NCI-H345 treated with DMSO at 0.1 percent for 48 hours (cell line): ENCODE data around the gene SLC24A2.
"Not testable (repeated sequence)": the region's sequence is repeated elsewhere in the genome, so short reads cannot be mapped to it uniquely, and the experiment has no call there.

ENCODE experiments used
- DNase-seq: peaks from one replicate; lab custom pipeline; 2025; ENCODE audit not compliant: unreplicated experiment; lab: John Stamatoyannopoulos, UW

The SLC24A2 gene

DNA sequence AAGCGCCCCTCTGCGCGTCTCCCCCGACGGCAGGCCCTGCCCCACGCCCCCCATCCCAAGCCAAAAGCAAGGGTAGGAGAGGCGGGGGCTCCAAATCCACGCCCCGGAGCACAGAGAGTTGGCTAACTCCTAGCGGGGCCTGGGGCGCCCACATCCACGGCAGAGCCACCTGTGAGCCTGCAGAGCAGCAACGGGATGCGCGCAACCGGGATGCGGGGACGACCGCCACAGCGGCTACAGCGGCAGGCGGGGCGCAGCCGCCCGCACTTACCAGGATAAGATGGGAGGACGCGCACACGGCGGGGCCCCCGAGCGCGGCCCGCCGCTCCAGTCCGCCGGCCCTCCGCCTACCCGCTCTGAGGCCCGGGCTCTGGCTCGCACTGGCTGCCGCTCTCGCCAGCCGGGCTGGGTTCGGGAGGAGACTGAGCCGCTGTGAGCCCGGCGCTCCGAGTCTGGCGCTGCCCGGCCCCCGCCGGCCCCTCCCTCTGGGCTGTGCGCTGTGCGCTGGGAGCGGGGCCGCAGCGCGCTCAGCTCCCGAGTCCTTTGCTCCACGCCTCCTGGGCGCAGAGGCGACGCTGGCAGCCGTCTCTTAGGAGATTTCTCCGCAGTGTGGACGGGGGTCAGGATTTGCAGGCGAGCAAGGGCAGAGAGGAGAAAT is at the start of gene SLC24A2:
SLC24A2 (minus strand) TSS at position 424 of the 658 bp plus-strand sequence.
- DNase-seq, result peak; percentile 18

- DNase-seq, result not testable (repeated sequence)
Observed at GRCh38 chr9:19833331-19833730, 44.5 kb upstream of the SLC24A2 start.

GRCh38 chr9:19830796-19831195 is 42.0 kb upstream of the SLC24A2 start:
- DNase-seq, result no peak

DNA sequence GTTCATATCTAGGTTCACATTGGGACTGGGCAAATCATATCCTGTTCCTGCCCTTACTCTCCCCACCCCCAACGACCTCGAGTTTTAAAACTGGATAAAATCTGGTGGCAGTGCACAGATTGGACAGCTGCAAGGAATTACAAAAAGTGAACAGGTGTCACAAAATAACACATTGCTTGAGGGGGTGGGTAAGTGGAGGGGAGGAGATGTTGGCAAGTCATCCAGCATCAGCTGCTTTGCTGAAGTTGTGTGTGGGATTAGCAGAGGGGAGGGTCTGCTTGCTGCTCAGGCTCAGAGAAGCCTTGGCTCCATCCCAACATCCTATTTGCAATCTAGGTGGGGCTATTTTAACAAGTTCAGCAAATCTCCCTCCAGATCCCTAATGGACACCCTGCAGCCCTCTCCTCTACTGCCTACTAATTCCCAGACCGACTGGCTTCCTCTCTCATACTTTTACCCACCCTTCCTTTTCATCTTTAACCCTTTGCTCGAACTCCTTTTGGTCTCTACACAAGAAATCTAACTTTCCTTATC is 39.8 kb upstream of the SLC24A2 start:
- peak; percentile 40 for DNase-seq

- no peak for DNase-seq
Observed at GRCh38 chr9:19816769-19817168, 27.9 kb upstream of the SLC24A2 start.

DNA sequence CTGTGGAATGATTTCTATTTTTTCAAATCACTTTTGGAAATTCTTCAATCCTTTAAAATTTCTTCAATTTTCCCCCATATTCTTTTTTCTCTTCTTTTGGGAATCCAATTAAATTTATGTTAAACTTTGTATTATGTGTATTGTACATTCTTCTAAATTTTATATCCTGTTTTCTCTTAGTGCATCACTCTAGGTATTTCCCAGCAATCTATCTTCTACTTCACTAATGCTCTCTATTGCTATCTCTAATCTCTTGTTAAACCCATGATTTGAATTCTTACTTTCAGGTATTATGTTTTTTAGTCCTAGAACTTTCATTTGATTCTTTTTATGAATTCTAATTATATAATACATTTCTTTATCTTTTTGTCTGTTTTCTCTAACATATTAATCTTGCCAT is 23.4 kb upstream of the SLC24A2 start:
- DNase-seq, result no peak

DNA sequence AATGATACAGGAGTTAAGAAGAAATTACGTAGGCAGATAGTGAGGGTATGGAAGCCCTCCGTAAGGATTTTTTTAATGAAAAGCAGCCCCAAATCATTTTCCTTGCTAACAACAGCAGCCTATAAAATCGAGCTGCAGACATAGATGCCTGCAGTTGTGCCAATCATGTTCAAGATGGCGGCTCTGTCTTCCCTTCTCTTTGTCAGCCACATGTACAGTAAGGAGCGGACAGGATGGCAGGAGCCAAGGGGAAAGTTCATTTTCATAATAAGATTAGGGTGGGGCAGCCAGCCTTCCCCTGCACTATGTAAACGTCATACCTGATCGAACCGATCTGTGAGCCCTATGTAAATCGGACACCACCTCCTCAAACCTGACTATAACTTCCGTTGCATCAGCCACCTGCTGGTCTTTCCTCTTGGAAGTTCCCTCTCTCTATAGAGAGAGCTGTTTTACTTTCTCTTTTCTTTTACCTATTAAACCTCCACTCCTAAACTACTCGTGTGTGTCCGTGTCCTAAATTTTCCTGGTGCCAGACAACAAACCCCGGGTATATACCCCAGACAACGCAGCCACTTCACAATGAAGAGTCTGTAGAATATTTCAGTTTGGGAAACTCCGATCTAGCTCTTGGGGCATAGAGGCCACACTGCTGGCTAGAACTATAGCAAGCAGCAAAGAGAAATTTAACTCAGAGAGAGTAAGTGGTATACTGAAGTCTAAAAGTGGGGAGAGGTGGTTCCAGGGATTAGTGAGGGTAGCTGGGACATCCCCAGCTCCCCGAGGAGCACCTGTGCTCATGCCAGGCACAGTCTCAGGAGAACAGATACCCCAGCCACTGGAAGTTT is 20.8 kb upstream of the SLC24A2 start:
- DNase-seq, result no peak

- no peak for DNase-seq
Observed at GRCh38 chr9:19807182-19807892, 18.5 kb upstream of the SLC24A2 start.

DNA sequence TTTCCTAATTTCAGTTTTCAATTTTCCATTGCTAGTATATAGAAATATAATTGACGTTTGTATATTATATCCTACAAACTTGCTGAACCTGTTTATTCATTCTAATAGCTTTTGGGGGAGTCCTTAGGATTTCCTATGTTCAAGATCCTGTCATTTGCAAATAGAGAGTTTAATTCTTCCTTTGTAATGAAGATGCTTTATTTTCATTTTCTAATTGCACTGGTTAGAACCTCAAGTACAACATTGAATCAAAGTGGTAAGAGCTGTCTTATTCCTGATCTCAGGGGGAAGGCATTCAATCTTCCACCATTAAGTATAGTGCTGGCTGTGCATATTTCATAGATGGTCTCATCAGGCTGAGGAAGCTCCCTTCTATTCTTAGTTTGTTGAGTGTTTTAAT is 15.6 kb upstream of the SLC24A2 start:
- no peak for DNase-seq

- DNase-seq, result no peak
Observed at GRCh38 chr9:19800884-19801283, 12.0 kb upstream of the SLC24A2 start.

- DNase-seq, result no peak
Observed at GRCh38 chr9:19799784-19800183, 10.9 kb upstream of the SLC24A2 start.

DNA sequence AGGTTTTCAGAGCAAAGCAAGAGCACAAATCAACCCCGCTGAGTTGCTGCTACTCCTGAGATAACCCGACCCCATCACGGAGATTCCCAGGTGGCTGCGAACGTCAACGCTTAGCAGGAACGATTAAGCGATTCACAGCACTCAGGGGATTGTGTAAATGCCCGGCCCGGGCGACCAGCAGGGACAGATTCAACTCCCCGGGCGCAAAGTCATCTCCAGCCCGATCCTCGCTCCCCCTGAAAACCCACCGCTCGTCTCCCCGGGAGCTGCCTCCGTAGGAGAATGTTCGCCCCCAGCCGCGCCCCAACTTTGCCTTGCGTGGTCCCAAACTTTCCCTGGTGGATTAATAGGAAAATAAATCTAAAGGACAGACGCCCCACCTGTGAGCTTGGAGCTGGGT is 685 bp downstream of the SLC24A2 start:
- DNase-seq, result peak; percentile 49

- DNase-seq, result no peak
Observed at GRCh38 chr9:19787672-19788071, 1.2 kb downstream of the SLC24A2 start.

- DNase-seq, result no peak
Observed at GRCh38 chr9:19785230-19785629, 3.6 kb downstream of the SLC24A2 start.

DNA sequence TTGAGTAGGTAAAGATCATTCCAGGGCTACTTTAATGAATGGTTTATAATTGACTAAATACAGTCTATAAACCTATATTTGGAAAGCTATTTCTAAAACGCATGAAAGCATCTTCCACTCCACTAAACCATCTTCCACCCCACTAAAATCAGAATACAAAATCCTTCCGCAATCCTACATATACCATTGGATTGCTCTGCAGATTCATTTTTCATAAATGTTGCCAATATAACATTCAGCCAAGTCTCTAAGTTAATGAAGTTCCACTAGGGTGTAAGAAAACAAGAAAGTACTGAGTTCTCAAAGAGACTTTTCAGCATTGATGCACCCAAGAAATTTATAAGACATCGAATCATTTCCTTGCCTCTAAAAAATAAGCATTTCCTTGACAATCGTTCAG is 4.7 kb downstream of the SLC24A2 start:
- DNase-seq, result no peak

GRCh38 chr9:19783500-19783899 is 5.3 kb downstream of the SLC24A2 start:
- no peak for DNase-seq

DNA sequence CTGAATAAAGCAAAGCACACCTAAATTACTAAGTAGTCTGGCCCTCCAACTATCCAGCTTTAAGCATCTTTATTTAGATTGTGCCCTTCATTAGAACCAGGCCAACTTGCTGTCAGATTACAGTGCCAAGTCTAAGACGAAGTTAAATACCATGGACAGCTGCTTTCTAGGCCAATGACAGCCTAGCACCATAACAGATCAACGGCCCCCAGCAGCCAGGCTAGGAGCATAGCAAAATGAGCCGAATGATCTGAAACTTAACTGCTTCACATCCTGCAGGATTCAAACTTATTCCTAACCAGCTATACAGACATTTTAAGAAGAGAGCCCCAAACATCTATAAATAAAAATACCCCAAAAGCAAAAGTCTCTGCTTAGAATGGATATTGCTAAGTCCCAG is 6.8 kb downstream of the SLC24A2 start:
- no peak for DNase-seq

DNA sequence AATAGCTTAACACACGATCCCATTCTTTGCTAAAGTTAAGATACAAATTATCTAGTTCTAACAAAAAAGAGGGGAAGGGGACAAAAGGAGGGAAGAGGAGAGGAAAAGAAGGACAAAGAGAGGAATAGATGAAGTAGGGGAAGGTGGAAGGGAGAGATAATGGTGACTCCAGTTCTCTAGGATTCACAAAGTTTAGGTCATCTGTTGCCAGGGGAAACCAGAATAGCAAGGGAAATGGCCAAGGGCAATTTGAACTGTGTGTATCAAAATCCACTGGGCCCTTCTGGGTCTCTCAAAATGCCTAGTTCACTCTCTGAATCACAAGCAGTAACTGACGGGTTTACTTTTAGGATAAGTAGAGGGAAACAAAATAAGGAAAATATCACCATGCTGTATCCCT is 7.6 kb downstream of the SLC24A2 start:
- DNase-seq, result no peak

GRCh38 chr9:19771446-19771845 is 17.4 kb downstream of the SLC24A2 start:
- no peak for DNase-seq

DNA sequence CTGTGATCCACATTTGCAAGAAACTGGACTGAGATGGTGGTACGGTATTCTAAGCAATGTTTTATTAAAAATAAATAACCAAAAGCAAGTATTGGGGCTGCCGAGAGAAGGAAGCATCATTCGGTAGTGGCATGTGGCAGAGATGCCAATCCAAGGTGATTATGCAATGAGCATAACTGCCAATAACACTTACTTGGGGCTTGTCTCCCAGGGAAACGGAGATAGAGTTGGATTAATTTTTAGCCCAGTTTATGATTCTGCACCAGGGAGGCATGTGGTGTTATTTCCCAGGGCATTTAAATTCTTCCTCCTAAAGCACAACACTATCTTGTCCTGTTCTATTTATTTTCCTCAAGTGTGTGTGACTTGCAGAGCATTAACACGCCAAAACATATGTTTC is 17.9 kb downstream of the SLC24A2 start:
- no peak for DNase-seq

GRCh38 chr9:19769213-19769612 is 19.6 kb downstream of the SLC24A2 start:
- no peak for DNase-seq

DNA sequence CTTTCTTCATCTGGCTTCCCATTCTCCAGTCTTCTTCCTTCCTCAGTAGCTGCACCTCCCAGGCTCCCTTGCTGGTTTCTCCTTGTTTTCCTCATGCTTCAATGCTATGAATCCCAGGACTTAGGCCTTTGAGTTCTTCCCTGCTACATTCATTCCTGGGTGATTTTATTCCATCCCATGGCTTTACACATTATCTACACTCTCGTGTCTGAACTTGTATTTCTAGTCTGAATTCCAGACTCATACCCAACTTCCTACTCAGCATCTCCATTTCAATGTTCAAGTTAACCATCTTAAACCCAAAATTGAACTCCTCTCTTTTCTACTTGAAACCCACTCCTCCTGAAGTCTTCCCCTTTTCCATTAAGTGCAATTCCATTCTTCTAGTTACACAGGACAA is 20.0 kb downstream of the SLC24A2 start:
- DNase-seq, result no peak
